Epithelial cell of esophagus (primary cell): ENCODE results near the gene ARMH3.

ENCODE experiments used
- DNase-seq: peaks from one replicate; pipeline ENCODE4 v3.0.0; 2010; ENCODE audit warnings: low read depth
- H3K4me3 ChIP-seq: 2 replicates; pipeline ENCODE4 v1.5.1; 2011; ENCODE audit warnings: mild to moderate bottlenecking, low read length, control low read depth
- CTCF ChIP-seq: IDR thresholded peaks from 2 replicates; pipeline ENCODE4 v1.5.1; 2011; ENCODE audit warnings: low read depth, mild to moderate bottlenecking, low read length, control low read depth, inconsistent platforms; ENCODE audit not compliant: insufficient read depth; ENCODE audit errors: missing control alignments

ARMH3 gene

DNA sequence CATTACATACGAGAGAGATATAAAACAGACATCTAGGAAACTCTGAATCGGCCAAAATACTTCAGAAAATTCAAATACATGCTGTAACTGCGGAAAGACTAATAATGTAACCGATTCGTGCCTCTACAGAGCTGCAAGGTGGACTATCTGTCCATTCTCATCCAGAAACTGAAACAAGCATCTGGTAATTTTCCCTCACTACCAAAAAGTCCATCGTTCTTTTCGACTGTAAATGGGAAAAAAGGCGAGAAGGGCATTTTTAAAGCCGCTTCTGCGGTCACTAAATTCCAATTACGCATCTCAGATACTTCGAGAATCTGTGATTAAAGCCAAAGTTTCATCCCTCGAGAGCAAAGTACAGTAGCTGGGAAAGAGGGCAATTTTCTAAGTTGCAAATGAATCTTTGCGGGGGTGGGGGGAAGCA lies 239.0 kb downstream of the ARMH3 start:
- H3K4me3 ChIP-seq, result peak overlapping the region; percentile 95
- no peak for TF ChIP-seq CTCF
- DNase-seq, result no peak

DNA sequence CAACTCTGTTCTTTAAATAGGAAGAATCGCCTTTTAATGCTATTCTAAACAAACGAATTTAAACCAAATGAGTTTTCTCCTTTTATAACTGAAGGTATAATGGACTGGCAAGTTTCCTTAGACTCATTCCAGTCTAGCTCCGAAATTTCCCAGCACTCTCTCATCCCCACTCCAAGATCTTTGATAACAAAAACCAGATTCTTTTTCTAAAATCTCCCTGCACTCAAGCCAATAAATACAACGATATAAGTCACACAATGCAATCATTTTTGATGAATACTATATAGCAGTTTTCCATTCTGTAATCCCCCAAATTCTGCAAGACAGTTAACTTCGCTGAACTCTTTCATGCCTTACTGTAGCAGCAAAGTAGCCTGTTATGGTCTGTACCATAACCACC lies 239.6 kb downstream of the ARMH3 start:
- TF ChIP-seq CTCF, result no peak
- DNase-seq, result no peak
- H3K4me3 ChIP-seq, result peak overlapping the region; percentile 95

GRCh38 chr10:101814466-101815071 lies 241.4 kb downstream of the ARMH3 start:
- peak overlapping the region; percentile 95 for H3K4me3 ChIP-seq
- no peak for TF ChIP-seq CTCF
- DNase-seq, result no peak

DNA sequence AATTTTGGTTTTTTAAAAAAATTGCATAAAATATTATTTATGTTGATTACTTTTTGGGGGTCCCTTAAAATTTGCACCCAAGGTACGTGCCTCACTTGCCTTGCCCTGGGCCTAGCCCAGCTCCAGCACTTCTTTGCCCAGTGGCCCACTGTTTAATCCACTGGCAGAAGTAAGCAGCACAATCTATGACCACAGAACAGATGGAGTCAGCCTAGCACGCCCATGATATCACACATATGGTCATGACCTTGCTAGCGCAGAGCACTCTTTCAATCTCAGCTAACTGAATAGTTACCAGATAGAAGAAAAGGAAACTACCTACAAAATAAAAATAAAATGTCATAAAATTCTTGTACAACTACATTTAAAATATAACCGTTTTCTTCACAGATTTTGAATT lies 243.4 kb downstream of the ARMH3 start:
- TF ChIP-seq CTCF, result no peak
- no peak overlapping the region for H3K4me3 ChIP-seq
- no peak for DNase-seq

- no peak overlapping the region for H3K4me3 ChIP-seq
- DNase-seq, result no peak
- no peak for TF ChIP-seq CTCF
Observed at GRCh38 chr10:101807158-101807557, 248.8 kb downstream of the ARMH3 start.

GRCh38 chr10:101803511-101803910 lies 252.5 kb downstream of the ARMH3 start:
- DNase-seq, result no peak
- TF ChIP-seq CTCF, result no peak
- no peak overlapping the region for H3K4me3 ChIP-seq

DNA sequence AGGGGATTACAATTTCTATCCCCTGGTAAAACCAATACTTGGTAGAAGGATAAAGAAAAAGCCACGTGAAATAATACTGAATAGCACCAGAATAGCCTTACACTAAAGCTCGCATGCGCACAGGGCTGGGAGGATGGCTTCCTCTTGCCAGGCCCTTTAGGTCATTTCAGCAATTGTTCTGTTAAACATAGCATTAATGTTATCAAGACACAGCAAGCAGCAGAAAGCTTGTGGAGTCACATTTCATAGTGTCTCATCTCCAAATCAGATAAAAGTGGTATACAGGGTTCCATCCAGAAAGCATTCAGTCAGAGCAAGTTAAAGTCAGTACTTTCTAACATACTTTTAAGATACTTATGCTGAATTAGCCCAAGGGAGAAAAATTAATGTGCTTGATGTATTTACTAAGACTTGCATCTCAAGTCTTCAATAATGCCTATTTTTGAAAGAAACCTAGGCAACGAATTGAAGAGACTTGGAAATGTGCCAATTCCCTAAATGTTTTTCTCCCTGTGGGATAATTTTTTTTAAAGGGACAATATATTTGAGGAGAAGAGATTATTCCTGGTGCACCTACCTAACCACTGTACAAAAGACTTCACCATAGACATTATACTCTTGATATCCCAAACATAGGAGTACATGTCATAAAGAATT lies 258.4 kb downstream of the ARMH3 start:
- no peak for TF ChIP-seq CTCF
- no peak overlapping the region for H3K4me3 ChIP-seq
- DNase-seq, result no peak
